ENCODE data around the gene CYSLTR2. TPM values are rescaled to one million over a fixed set of nuclear protein-coding genes. Genes with fewer than 3 reads are reported as not detected.
A peak's percentile ranks its signal among the peaks of the same experiment; 100 is the strongest.

The CYSLTR2 gene
- total and polyA plus RNA-seq, 2 experiments from 2014 or later: 5.1 to 22.2 TPM

- Histone ChIP-seq H3K4me2 (peak overlapping the region; percentile 61), H3K36me3 (replicated peaks; ENCODE audit: insufficient read depth, low read depth) (no peaks in the 10 kb centered on the region), H2AFZ (no peak overlapping the region), H3K27me3 (no peaks in the 10 kb centered on the region), H3K4me1 (ENCODE audit: insufficient read depth) (peaks cover 40% of the 10 kb centered on the region), H3K9me3 (ENCODE audit: low read depth) (no peaks in the 10 kb centered on the region), H3K27ac (peak overlapping the region; percentile 89), H4K20me1 (ENCODE audit: insufficient read depth, poor library complexity, severe bottlenecking) (no peaks in the 10 kb centered on the region), H3K79me2 (no peaks in the 10 kb centered on the region), H3K4me3 (no peak overlapping the region), H3K9me2 (replicated peaks; ENCODE audit: insufficient read depth) (no peaks in the 10 kb centered on the region)
- TF ChIP-seq EZH2phosphoT487 (IDR thresholded peaks at IDR 0.05; ENCODE audit: low read depth, severe bottlenecking, unreplicated experiment): no peak
- TF ChIP-seq CTCF (IDR thresholded peaks at IDR 0.05; ENCODE audit: poor library complexity): no peak
- no peak for TF ChIP-seq EZH2 (IDR thresholded peaks at IDR 0.05; ENCODE audit: borderline replicate concordance)
- WGBS (ENCODE audit: low lambda C conversion rate, missing lambda C conversion rate): 43% methylated on average over 4 of the region's 4 CpGs
- peak; percentile 19 for DNase-seq (ENCODE audit: low spot score)
Observed at GRCh38 chr13:48625413-48626076, 28.2 kb upstream of the CYSLTR2 start.

- Histone ChIP-seq H3K4me3 (no peak overlapping the region), H3K79me2 (no peaks in the 10 kb centered on the region), H3K4me2 (peak overlapping the region; percentile 61), H3K9me2 (replicated peaks; ENCODE audit: insufficient read depth) (no peaks in the 10 kb centered on the region), H4K20me1 (ENCODE audit: insufficient read depth, poor library complexity, severe bottlenecking) (no peaks in the 10 kb centered on the region), H3K4me1 (ENCODE audit: insufficient read depth) (peaks cover 40% of the 10 kb centered on the region), H2AFZ (no peak overlapping the region), H3K36me3 (replicated peaks; ENCODE audit: insufficient read depth, low read depth) (no peaks in the 10 kb centered on the region), H3K9me3 (ENCODE audit: low read depth) (no peaks in the 10 kb centered on the region), H3K27me3 (no peaks in the 10 kb centered on the region), H3K27ac (peak overlapping the region; percentile 89)
- peak; percentile 66 for DNase-seq (ENCODE audit: low spot score)
- no peak for TF ChIP-seq EZH2 (IDR thresholded peaks at IDR 0.05; ENCODE audit: borderline replicate concordance)
- no peak for TF ChIP-seq CTCF (IDR thresholded peaks at IDR 0.05; ENCODE audit: poor library complexity)
- TF ChIP-seq EZH2phosphoT487 (IDR thresholded peaks at IDR 0.05; ENCODE audit: low read depth, severe bottlenecking, unreplicated experiment): no peak
- 10% methylated on average over 1 of the region's 1 CpG for WGBS (ENCODE audit: low lambda C conversion rate, missing lambda C conversion rate)
Observed at GRCh38 chr13:48626077-48626449, 27.7 kb upstream of the CYSLTR2 start.

GRCh38 chr13:48626726-48627451 lies 26.8 kb upstream of the CYSLTR2 start:
- Histone ChIP-seq H3K9me3 (ENCODE audit: low read depth) (no peaks in the 10 kb centered on the region), H3K4me3 (no peak overlapping the region), H3K79me2 (no peaks in the 10 kb centered on the region), H3K27me3 (no peaks in the 10 kb centered on the region), H3K4me1 (ENCODE audit: insufficient read depth) (peaks cover 33% of the 10 kb centered on the region), H4K20me1 (ENCODE audit: insufficient read depth, poor library complexity, severe bottlenecking) (no peaks in the 10 kb centered on the region), H3K27ac (peak overlapping the region; percentile 72), H2AFZ (no peak overlapping the region), H3K36me3 (replicated peaks; ENCODE audit: insufficient read depth, low read depth) (no peaks in the 10 kb centered on the region), H3K4me2 (no peak overlapping the region), H3K9me2 (replicated peaks; ENCODE audit: insufficient read depth) (no peaks in the 10 kb centered on the region)
- no peak for TF ChIP-seq EZH2phosphoT487 (IDR thresholded peaks at IDR 0.05; ENCODE audit: low read depth, severe bottlenecking, unreplicated experiment)
- TF ChIP-seq EZH2 (IDR thresholded peaks at IDR 0.05; ENCODE audit: borderline replicate concordance): no peak
- no peak for TF ChIP-seq CTCF (IDR thresholded peaks at IDR 0.05; ENCODE audit: poor library complexity)
- DNase-seq (ENCODE audit: low spot score): no peak
- WGBS (ENCODE audit: low lambda C conversion rate, missing lambda C conversion rate): 82% methylated on average over 2 of the region's 2 CpGs
